Measurements from ENCODE around the gene GSTA4. TPM values are rescaled to one million over a fixed set of nuclear protein-coding genes. Genes with fewer than 3 reads are reported as not detected.
A peak's percentile ranks its signal among the peaks of the same experiment; 100 is the strongest.

GSTA4 gene
- total and polyA plus RNA-seq, 4 donors, result 7.9 to 22.7 (median 16.8) TPM

- Histone ChIP-seq H3K27ac (ENCODE audit: low read depth in 1 of 2, low read length in 2 of 2) (no peak overlapping the region), H3K9ac (ENCODE audit: low read depth in 1 of 2, low read length in 2 of 2) (no peak overlapping the region), H3K36me3 (ENCODE audit: control insufficient read depth in 4 of 4, insufficient read depth in 3 of 4, low read depth in 1 of 4, low read length in 3 of 4) (peaks cover 1 to 25% (median 17%) of the 10 kb centered on the region in 4 donors), H3K9me3 (ENCODE audit: control insufficient read depth in 4 of 4, low read length in 3 of 4) (no peaks in the 10 kb centered on the region), H3K4me1 (ENCODE audit: control insufficient read depth in 4 of 4, insufficient read depth in 4 of 4, low read length in 3 of 4) (peaks cover 0 to 6% (median 0%) of the 10 kb centered on the region in 4 donors), H3K27me3 (ENCODE audit: control insufficient read depth in 4 of 4, insufficient read depth in 4 of 4, low read length in 3 of 4) (no peaks in the 10 kb centered on the region), H3K4me3 (ENCODE audit: low read depth in 1 of 3, low read length in 3 of 3) (no peak overlapping the region)
- no peak for DNase-seq (ENCODE audit: low spot score)
- TF ChIP-seq ZBTB33 (IDR thresholded peaks at IDR 0.05), result no peak
- TF ChIP-seq SP1 (IDR thresholded peaks at IDR 0.05), result no peak
- TF ChIP-seq MAX (IDR thresholded peaks at IDR 0.05), result no peak
- no peak for TF ChIP-seq YY1 (IDR thresholded peaks at IDR 0.05)
- no peak for TF ChIP-seq RXRA (IDR thresholded peaks at IDR 0.05)
- TF ChIP-seq GABPA (IDR thresholded peaks at IDR 0.05 in 1 of 2, conservative IDR thresholded peaks at IDR 0.05 in 1 of 2), result no peak
Measured at GRCh38 chr6:53043581-53043980, 48.5 kb upstream of the GSTA4 start.

- peaks cover 1 to 25% (median 19%) of the 10 kb centered on the region in 4 donors for H3K36me3 ChIP-seq (ENCODE audit: control insufficient read depth in 4 of 4, insufficient read depth in 3 of 4, low read depth in 1 of 4, low read length in 3 of 4)
- 51% methylated on average over 4 of the region's 4 CpGs for WGBS
- no peak for DNase-seq (ENCODE audit: low spot score)
- no peaks in the 10 kb centered on the region for H3K27me3 ChIP-seq (ENCODE audit: control insufficient read depth in 4 of 4, insufficient read depth in 4 of 4, low read length in 3 of 4)
- no peak for TF ChIP-seq GABPA (IDR thresholded peaks at IDR 0.05 in 1 of 2, conservative IDR thresholded peaks at IDR 0.05 in 1 of 2)
- TF ChIP-seq RAD21 (IDR thresholded peaks at IDR 0.05), result no peak
- no peak for TF ChIP-seq HNF4G (IDR thresholded peaks at IDR 0.05)
- TF ChIP-seq YY1 (IDR thresholded peaks at IDR 0.05), result no peak
- no peak for TF ChIP-seq JUND (IDR thresholded peaks at IDR 0.05)
- no peak for TF ChIP-seq CTCF (IDR thresholded peaks at IDR 0.05; ENCODE audit: low read depth, low read length, missing input control)
- TF ChIP-seq EGR1 (IDR thresholded peaks at IDR 0.05; ENCODE audit: low read depth in 2 of 2), result no peak
- no peak for TF ChIP-seq ZBTB33 (IDR thresholded peaks at IDR 0.05)
- no peak for TF ChIP-seq MAX (IDR thresholded peaks at IDR 0.05)
- no peak for TF ChIP-seq SP1 (IDR thresholded peaks at IDR 0.05)
- no peak for TF ChIP-seq FOXA1 (IDR thresholded peaks at IDR 0.05)
- no peak for TF ChIP-seq NR2F2 (IDR thresholded peaks at IDR 0.05)
- TF ChIP-seq TAF1 (conservative IDR thresholded peaks at IDR 0.05), result no peak
- TF ChIP-seq FOXA2 (IDR thresholded peaks at IDR 0.05), result no peak
- H3K4me1 ChIP-seq (ENCODE audit: control insufficient read depth in 4 of 4, insufficient read depth in 4 of 4, low read length in 3 of 4), result peaks cover 0 to 6% (median 0%) of the 10 kb centered on the region in 4 donors
- H3K9ac ChIP-seq (ENCODE audit: low read depth in 1 of 2, low read length in 2 of 2), result peak overlapping the region in 1 of 2 donors; percentile 35
- H3K27ac ChIP-seq (ENCODE audit: low read depth in 1 of 2, low read length in 2 of 2), result no peak overlapping the region
- H3K4me3 ChIP-seq (ENCODE audit: low read depth in 1 of 3, low read length in 3 of 3), result no peak overlapping the region
- no peaks in the 10 kb centered on the region for H3K9me3 ChIP-seq (ENCODE audit: control insufficient read depth in 4 of 4, low read length in 3 of 4)
Measured at GRCh38 chr6:53042112-53042511, 47.0 kb upstream of the GSTA4 start.
